ENCODE measurements around the gene TUBG1.

- no peak for TF ChIP-seq CTCF (IDR thresholded peaks at IDR 0.05)
- no peak for TF ChIP-seq ZFX (IDR thresholded peaks at IDR 0.05; ENCODE audit: borderline replicate concordance)
Observed at GRCh38 chr17:42566883-42567573, 42.5 kb upstream of the TUBG1 start, which contains the start of gene MLX.
